ENCODE measurements around the gene C3orf22. TPM values are rescaled to one million over a fixed set of nuclear protein-coding genes. Genes with fewer than 3 reads are reported as not detected.

Gene C3orf22
- polyA plus RNA-seq, 1 donor from 2014 or later: not detected

DNA sequence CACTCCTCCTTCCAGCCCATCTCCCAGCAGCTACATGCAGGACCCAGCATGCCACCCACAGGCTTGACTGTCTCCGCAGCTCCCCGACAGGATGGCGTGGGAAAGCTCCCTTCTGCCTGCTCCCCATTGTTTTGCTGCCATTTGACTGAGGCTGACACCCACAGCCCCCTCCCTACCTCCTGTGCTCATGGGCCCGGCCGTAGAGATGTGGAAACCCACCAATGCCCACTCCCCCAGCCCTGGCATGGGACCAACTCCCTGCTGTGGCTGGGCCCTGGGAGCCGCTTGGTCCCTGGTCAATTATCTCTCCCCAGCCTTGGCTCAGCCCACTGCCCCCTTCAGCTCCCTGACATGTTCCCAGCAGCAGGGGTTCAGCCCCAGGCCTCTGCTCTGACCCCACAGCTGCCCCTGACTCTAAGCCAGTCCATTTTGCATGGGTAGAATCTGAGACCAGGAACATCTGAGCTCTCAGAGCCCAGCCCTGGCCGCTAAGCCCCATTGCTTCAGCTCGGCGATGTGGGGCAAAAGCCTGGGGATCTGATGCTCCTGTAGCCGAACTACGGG, 8.2 kb downstream of the C3orf22 start:
- Histone ChIP-seq H3K27ac (ENCODE audit: low read length) (no peak overlapping the region), H4K20me1 (ENCODE audit: insufficient read depth) (no peaks in the 10 kb centered on the region), H3K9me2 (ENCODE audit: insufficient read depth, low read length) (no peaks in the 10 kb centered on the region), H3K9me3 (ENCODE audit: low read length) (no peaks in the 10 kb centered on the region), H3K9ac (ENCODE audit: low read length) (no peak overlapping the region), H3K4me3 (ENCODE audit: low read length) (no peak overlapping the region), H2AFZ (ENCODE audit: low read depth, low read length) (no peak overlapping the region), H3K4me2 (ENCODE audit: low read length) (no peak overlapping the region), H3F3A (ENCODE audit: insufficient read depth, low read length, poor library complexity, severe bottlenecking) (no peaks in the 10 kb centered on the region), H3K79me2 (replicated peaks; ENCODE audit: insufficient read depth, low read length) (no peaks in the 10 kb centered on the region), H3K36me3 (ENCODE audit: insufficient read depth, low read length) (no peaks in the 10 kb centered on the region), H3K27me3 (ENCODE audit: insufficient read depth, low read depth, low read length) (no peaks in the 10 kb centered on the region)
- TF ChIP-seq POLR2AphosphoS5 (IDR thresholded peaks at IDR 0.05) (no peak), EP300 (conservative IDR thresholded peaks at IDR 0.05; ENCODE audit: poor library complexity, severe bottlenecking) (no peak), EZH2 (IDR thresholded peaks at IDR 0.05; ENCODE audit: borderline replicate concordance, insufficient read depth, low read length, poor library complexity, severe bottlenecking) (no peak), RAD21 (conservative IDR thresholded peaks at IDR 0.05) (no peak), SMC3 (conservative IDR thresholded peaks at IDR 0.05; ENCODE audit: poor library complexity) (no peak), TAF1 (IDR thresholded peaks at IDR 0.05; ENCODE audit: low read depth) (no peak), MXI1 (conservative IDR thresholded peaks at IDR 0.05; ENCODE audit: poor library complexity, severe bottlenecking) (no peak)
- TF ChIP-seq, protein P1, sequence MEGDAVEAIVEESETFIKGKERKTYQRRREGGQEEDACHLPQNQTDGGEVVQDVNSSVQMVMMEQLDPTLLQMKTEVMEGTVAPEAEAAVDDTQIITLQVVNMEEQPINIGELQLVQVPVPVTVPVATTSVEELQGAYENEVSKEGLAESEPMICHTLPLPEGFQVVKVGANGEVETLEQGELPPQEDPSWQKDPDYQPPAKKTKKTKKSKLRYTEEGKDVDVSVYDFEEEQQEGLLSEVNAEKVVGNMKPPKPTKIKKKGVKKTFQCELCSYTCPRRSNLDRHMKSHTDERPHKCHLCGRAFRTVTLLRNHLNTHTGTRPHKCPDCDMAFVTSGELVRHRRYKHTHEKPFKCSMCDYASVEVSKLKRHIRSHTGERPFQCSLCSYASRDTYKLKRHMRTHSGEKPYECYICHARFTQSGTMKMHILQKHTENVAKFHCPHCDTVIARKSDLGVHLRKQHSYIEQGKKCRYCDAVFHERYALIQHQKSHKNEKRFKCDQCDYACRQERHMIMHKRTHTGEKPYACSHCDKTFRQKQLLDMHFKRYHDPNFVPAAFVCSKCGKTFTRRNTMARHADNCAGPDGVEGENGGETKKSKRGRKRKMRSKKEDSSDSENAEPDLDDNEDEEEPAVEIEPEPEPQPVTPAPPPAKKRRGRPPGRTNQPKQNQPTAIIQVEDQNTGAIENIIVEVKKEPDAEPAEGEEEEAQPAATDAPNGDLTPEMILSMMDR (IDR thresholded peaks at IDR 0.05; ENCODE audit: poor library complexity, severe bottlenecking): no peak
- TF ChIP-seq, protein P2, sequence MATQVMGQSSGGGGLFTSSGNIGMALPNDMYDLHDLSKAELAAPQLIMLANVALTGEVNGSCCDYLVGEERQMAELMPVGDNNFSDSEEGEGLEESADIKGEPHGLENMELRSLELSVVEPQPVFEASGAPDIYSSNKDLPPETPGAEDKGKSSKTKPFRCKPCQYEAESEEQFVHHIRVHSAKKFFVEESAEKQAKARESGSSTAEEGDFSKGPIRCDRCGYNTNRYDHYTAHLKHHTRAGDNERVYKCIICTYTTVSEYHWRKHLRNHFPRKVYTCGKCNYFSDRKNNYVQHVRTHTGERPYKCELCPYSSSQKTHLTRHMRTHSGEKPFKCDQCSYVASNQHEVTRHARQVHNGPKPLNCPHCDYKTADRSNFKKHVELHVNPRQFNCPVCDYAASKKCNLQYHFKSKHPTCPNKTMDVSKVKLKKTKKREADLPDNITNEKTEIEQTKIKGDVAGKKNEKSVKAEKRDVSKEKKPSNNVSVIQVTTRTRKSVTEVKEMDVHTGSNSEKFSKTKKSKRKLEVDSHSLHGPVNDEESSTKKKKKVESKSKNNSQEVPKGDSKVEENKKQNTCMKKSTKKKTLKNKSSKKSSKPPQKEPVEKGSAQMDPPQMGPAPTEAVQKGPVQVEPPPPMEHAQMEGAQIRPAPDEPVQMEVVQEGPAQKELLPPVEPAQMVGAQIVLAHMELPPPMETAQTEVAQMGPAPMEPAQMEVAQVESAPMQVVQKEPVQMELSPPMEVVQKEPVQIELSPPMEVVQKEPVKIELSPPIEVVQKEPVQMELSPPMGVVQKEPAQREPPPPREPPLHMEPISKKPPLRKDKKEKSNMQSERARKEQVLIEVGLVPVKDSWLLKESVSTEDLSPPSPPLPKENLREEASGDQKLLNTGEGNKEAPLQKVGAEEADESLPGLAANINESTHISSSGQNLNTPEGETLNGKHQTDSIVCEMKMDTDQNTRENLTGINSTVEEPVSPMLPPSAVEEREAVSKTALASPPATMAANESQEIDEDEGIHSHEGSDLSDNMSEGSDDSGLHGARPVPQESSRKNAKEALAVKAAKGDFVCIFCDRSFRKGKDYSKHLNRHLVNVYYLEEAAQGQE (IDR thresholded peaks at IDR 0.05; ENCODE audit: borderline replicate concordance): no peak

DNA sequence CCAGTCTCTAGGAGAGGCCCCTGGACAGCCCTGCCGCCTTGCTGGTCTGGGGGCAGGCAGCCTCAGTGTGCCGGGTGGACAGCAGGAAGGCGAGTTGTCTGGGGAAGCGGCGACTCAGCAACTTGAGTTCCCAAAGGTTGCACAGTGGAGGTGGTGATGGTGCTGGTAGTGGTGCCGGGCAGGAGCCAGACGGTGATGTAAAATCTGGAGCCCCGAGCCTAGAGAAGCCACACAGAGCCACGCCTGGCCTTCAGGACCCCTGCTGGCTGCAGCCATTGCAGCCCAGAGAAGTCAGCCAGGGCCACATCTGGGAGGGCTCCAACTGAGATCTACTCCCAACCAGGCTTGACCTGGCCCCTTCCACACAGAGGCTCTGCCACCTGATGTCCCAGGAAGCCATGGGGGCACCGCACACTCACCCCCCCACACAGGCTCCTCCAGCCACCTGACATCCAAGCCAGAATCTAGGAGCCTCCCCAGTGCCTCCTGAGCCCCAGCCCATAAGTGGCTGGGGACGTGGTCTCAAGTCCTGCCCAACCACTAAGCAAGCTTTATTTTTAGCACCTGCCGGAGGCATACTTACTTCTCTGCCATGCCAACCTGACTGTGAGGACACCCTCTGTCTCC, 8.8 kb downstream of the C3orf22 start:
- H4K20me1 ChIP-seq (ENCODE audit: insufficient read depth): no peaks in the 10 kb centered on the region
- TF ChIP-seq EZH2 (IDR thresholded peaks at IDR 0.05; ENCODE audit: borderline replicate concordance, insufficient read depth, low read length, poor library complexity, severe bottlenecking) (no peak), SMC3 (conservative IDR thresholded peaks at IDR 0.05; ENCODE audit: poor library complexity) (no peak), EP300 (conservative IDR thresholded peaks at IDR 0.05; ENCODE audit: poor library complexity, severe bottlenecking) (no peak), MXI1 (conservative IDR thresholded peaks at IDR 0.05; ENCODE audit: poor library complexity, severe bottlenecking) (no peak), RAD21 (conservative IDR thresholded peaks at IDR 0.05) (no peak), TAF1 (IDR thresholded peaks at IDR 0.05; ENCODE audit: low read depth) (no peak), POLR2AphosphoS5 (IDR thresholded peaks at IDR 0.05) (no peak)
- TF ChIP-seq, protein P2 (IDR thresholded peaks at IDR 0.05; ENCODE audit: borderline replicate concordance): no peak
- TF ChIP-seq, protein P1 (IDR thresholded peaks at IDR 0.05; ENCODE audit: poor library complexity, severe bottlenecking): no peak
- H3K9me2 ChIP-seq (ENCODE audit: insufficient read depth, low read length): no peaks in the 10 kb centered on the region
- no peak overlapping the region for H3K4me3 ChIP-seq (ENCODE audit: low read length)
- no peak overlapping the region for H3K27ac ChIP-seq (ENCODE audit: low read length)
- H3K9ac ChIP-seq (ENCODE audit: low read length): no peak overlapping the region
- no peaks in the 10 kb centered on the region for H3K36me3 ChIP-seq (ENCODE audit: insufficient read depth, low read length)
- H3K4me2 ChIP-seq (ENCODE audit: low read length): no peak overlapping the region
- no peak overlapping the region for H2AFZ ChIP-seq (ENCODE audit: low read depth, low read length)
- no peaks in the 10 kb centered on the region for H3K79me2 ChIP-seq (replicated peaks; ENCODE audit: insufficient read depth, low read length)
- no peaks in the 10 kb centered on the region for H3K9me3 ChIP-seq (ENCODE audit: low read length)
- no peaks in the 10 kb centered on the region for H3F3A ChIP-seq (ENCODE audit: insufficient read depth, low read length, poor library complexity, severe bottlenecking)
- no peaks in the 10 kb centered on the region for H3K27me3 ChIP-seq (ENCODE audit: insufficient read depth, low read depth, low read length)

Measured in neural cell (in vitro differentiated cells).